ENCODE results near the gene AKT3.

GRCh38 chr1:243438815-243439214 is 411.2 kb downstream of the AKT3 start:
- TF ChIP-seq CTCF (conservative IDR thresholded peaks at IDR 0.05; ENCODE audit: low read length) = no peak
- no peak for TF ChIP-seq EZH2phosphoT487 (IDR thresholded peaks at IDR 0.05; ENCODE audit: borderline replicate concordance)
